22Rv1 (cell line): ENCODE data around the gene LHFPL2.

Experiments used
- ZFX ChIP-seq: fragments of 450-650 bp; IDR thresholded peaks from 2 replicates; pipeline ENCODE4 v1.6.1; 2017; ENCODE audit warnings: antibody characterized with exemption, borderline replicate concordance
- TF ChIP-seq, protein P1 (sequence below): fragments of 450-650 bp; IDR thresholded peaks from 2 replicates; pipeline ENCODE4 v1.5.1; 2017; ENCODE audit warnings: mild to moderate bottlenecking

DNA sequence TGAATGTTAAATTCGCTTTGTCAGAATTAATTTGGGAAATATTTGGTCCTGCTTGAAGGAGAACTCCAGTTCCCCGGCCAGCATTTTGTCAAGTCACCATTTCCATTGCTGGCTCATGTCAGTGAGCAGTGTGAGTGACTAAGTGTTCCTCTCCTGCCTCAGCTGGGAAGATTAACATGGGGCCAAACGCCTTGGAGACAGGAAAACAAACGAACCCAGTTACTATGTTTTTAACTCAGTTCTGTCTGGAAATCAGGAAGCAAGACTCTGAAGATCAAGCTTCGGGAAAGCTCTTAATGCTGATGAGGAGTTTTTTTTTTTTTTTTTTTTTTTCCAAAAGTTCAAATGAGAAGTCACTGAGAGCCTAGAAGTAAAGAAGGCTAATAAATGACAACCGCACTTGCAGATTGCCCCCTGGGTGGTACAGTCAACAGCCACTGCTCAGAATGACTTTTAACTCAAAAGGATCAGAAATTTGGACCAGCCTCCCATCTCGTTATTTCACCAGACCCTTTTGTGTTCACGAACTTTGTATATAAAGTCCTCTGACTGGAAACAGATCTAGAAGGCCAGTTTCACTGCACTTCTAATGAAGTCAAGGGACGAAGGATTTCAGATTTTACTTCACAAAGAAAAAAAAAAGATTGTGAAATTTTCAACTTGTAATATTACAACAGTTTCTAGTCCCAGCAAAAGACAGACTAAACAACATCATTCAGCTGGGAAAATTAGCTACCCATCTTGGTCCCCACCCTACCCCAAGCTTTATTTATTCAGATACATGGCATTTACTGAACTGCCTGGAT is 121.3 kb downstream of the LHFPL2 start:
- TF ChIP-seq, protein P1, sequence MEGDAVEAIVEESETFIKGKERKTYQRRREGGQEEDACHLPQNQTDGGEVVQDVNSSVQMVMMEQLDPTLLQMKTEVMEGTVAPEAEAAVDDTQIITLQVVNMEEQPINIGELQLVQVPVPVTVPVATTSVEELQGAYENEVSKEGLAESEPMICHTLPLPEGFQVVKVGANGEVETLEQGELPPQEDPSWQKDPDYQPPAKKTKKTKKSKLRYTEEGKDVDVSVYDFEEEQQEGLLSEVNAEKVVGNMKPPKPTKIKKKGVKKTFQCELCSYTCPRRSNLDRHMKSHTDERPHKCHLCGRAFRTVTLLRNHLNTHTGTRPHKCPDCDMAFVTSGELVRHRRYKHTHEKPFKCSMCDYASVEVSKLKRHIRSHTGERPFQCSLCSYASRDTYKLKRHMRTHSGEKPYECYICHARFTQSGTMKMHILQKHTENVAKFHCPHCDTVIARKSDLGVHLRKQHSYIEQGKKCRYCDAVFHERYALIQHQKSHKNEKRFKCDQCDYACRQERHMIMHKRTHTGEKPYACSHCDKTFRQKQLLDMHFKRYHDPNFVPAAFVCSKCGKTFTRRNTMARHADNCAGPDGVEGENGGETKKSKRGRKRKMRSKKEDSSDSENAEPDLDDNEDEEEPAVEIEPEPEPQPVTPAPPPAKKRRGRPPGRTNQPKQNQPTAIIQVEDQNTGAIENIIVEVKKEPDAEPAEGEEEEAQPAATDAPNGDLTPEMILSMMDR = no peak
- TF ChIP-seq ZFX = no peak
